GM12878 (cell line): ENCODE results near the gene OR8G5. TPM values are rescaled to one million over a fixed set of nuclear protein-coding genes. Genes with fewer than 3 reads are reported as not detected.

Source experiments
- ATAC-seq: fragments of 200-7000 bp; cut with Tn5 transposase; 3 replicates; pipeline ENCODE4 v1.9.1; 2020; ENCODE audit warnings: mild to moderate bottlenecking, moderate library complexity
- BruUV-seq: library from RNA; stranded (reverse); fragments of 400-500 nt; replicated peaks from 2 replicates; lab custom pipeline; 2021; lab: Mats Ljungman, UMichigan
- CTCF ChIA-PET: fragments of 300-600 bp; sonication (Branson Sonifier 250); formaldehyde crosslinking; extraction: SDS; loops from one replicate; lab custom pipeline; 2021; ENCODE audit warnings: inconsistent platforms; lab: Yijun Ruan, JAX
- POLR2A ChIA-PET: fragments of 350-600 bp; formaldehyde crosslinking; extraction: SDS; loops from one replicate; lab custom pipeline; 2021; ENCODE audit warnings: inconsistent platforms; lab: Charles Lee
- RAD21 ChIA-PET: fragments of 300-600 bp; sonication (Branson Sonifier 250); formaldehyde crosslinking; loops from one replicate; lab custom pipeline; 2023; ENCODE audit warnings: antibody characterized with exemption; ENCODE audit not compliant: unreplicated experiment; lab: Charles Lee
- SMC1A ChIA-PET: fragments of 300-600 bp; sonication (Branson Sonifier 250); formaldehyde crosslinking; loops from one replicate; lab custom pipeline; 2023; ENCODE audit not compliant: unreplicated experiment, uncharacterized antibody; lab: Charles Lee
- DNase-seq: peaks from one replicate; pipeline ENCODE4 v3.0.0-alpha.2; 2011; ENCODE audit warnings: low read depth, low spot score
- FAIRE-seq: peaks from 3 replicates; lab custom pipeline; 2011; peaks lifted over from hg19 to GRCh38; lab: Jason Lieb, UNC
- H2AFZ ChIP-seq: 2 replicates; pipeline ENCODE4 v1.6.0; 2011; ENCODE audit warnings: low read depth, low read length, control low read depth; ENCODE audit not compliant: control insufficient read depth
- H3K27ac ChIP-seq: 2 replicates; pipeline ENCODE4 v1.5.1; 2011; ENCODE audit warnings: control low read depth; ENCODE audit not compliant: control insufficient read depth, insufficient read depth
- H3K27me3 ChIP-seq, 2 experiments: replicated peaks in 1 of 2; 2 replicates each; pipeline versions ENCODE4 v1.6.0 to v1.6.1; 2011; ENCODE audit warnings: low read length in 1 of 2; ENCODE audit not compliant: control insufficient read depth in 2 of 2, insufficient read depth in 2 of 2
- H3K36me3 ChIP-seq, 2 experiments: 2 replicates each; pipeline ENCODE4 v1.5.1; 2011; ENCODE audit warnings: low read length in 1 of 2; ENCODE audit not compliant: control insufficient read depth in 2 of 2, insufficient read depth in 2 of 2
- H3K4me1 ChIP-seq: 2 replicates; pipeline ENCODE4 v1.6.1; 2011; ENCODE audit warnings: mild to moderate bottlenecking, low read length, moderate library complexity, mixed read lengths; ENCODE audit not compliant: control insufficient read depth, insufficient read depth
- H3K4me2 ChIP-seq: 2 replicates; pipeline ENCODE4 v1.6.0; 2011; ENCODE audit warnings: control low read depth; ENCODE audit not compliant: control insufficient read depth, insufficient read depth
- H3K4me3 ChIP-seq: fragments of 200-600 bp; sonication (generic); 2 replicates; pipeline ENCODE4 v1.5.1; 2016
- H3K79me2 ChIP-seq: 2 replicates; pipeline ENCODE4 v1.6.0; 2011; ENCODE audit warnings: low read length; ENCODE audit not compliant: control insufficient read depth, insufficient read depth
- H3K9ac ChIP-seq: 2 replicates; pipeline ENCODE4 v1.8.0; 2011; ENCODE audit warnings: low read length, control low read depth, mixed read lengths; ENCODE audit not compliant: control insufficient read depth, insufficient read depth
- H3K9me3 ChIP-seq: replicated peaks from 3 replicates; pipeline ENCODE4 v1.5.1; 2011; ENCODE audit warnings: mild to moderate bottlenecking, low read length; ENCODE audit not compliant: control insufficient read depth, insufficient read depth
- H4K20me1 ChIP-seq: 2 replicates; pipeline ENCODE4 v1.6.0; 2011; ENCODE audit not compliant: control insufficient read depth, insufficient read depth
- IRF4 ChIP-seq: IDR thresholded peaks from 2 replicates; pipeline ENCODE4 v1.6.1; 2011; ENCODE audit warnings: low read depth, low read length
- KLF5 ChIP-seq: fragments of 450-650 bp; IDR thresholded peaks from 2 replicates; pipeline ENCODE4 v1.6.1; 2014; ENCODE audit warnings: mild to moderate bottlenecking; ENCODE audit not compliant: partially characterized antibody
- NFYB ChIP-seq: IDR thresholded peaks from 2 replicates; pipeline ENCODE4 v1.6.1; 2011; ENCODE audit warnings: low read depth, mild to moderate bottlenecking, low read length, improper control_type of control experiment, moderate library complexity; ENCODE audit not compliant: insufficient read depth
- NRF1 ChIP-seq: conservative IDR thresholded peaks from 2 replicates; pipeline ENCODE4 v1.6.1; 2011; ENCODE audit warnings: mild to moderate bottlenecking, low read depth, low read length, improper control_type of control experiment
- SMAD1 ChIP-seq: fragments of 450-650 bp; IDR thresholded peaks from 2 replicates; pipeline ENCODE4 v1.6.1; 2018; ENCODE audit warnings: mild to moderate bottlenecking, low read depth; ENCODE audit not compliant: partially characterized antibody
- SP1 ChIP-seq: IDR thresholded peaks from one replicate; pipeline ENCODE4 v1.6.1; 2011; ENCODE audit warnings: low read depth, low read length
- SREBF1 ChIP-seq: IDR thresholded peaks from 2 replicates; pipeline ENCODE4 v1.6.1; 2012; ENCODE audit warnings: mild to moderate bottlenecking, low read length
- ZNF687 ChIP-seq: fragments of 450-650 bp; IDR thresholded peaks from 2 replicates; pipeline ENCODE4 v1.6.1; 2017; ENCODE audit warnings: mild to moderate bottlenecking, moderate library complexity
- WGBS: methylation state at CpG from one replicate; pipeline ENCODE4 v1.1.6; 2016; ENCODE audit warnings: low lambda C conversion rate; ENCODE audit not compliant: insufficient replicate concordance, insufficient coverage; ENCODE audit errors: missing lambda C conversion rate; 5-methylcytosine and 5-hydroxymethylcytosine counted together
- in situ Hi-C: fragments of 300-500 bp; cut with MboI; formaldehyde crosslinking; loops from 9 replicates; pipeline ENCODE4 v1.14.3; 2018; ENCODE audit warnings: mixed read lengths
- intact Hi-C: fragments of 100-400 bp; cut with micrococcal nuclease; formaldehyde crosslinking; loops from one replicate; pipeline ENCODE4 v1.14.2; 2022; ENCODE audit not compliant: unreplicated experiment
- polyA plus RNA-seq, 11 experiments: library from polyadenylated mRNA; depleted of rRNA in 4 of 11; unstranded in 6 of 11; stranded (reverse) in 5 of 11; fragments of >200 nt; fragmentation: Nextera tagmentation in 4 of 11; fragmentation: Illumina TruSeq in 1 of 11; extraction: Ambion mirVana in 4 of 11; extraction: Trizol in 1 of 11; gene quantifications; 1 replicate in 1 of 11; 2 replicates in 10 of 11; pipeline versions ENCODE4 v1.2.1 to v1.2.3, GENCODE V29; 2011 to 2016; ENCODE audit warnings: inconsistent platforms in 2 of 11, missing spikeins in 2 of 11, low read depth in 1 of 11
- total RNA-seq, 4 experiments: library from RNA; depleted of rRNA in 3 of 4; stranded (reverse); fragments of >200 nt in 3 of 4; fragmentation: Illumina TruSeq in 1 of 4; extraction: Trizol in 1 of 4; gene quantifications; 2 replicates each; pipeline versions ENCODE4 v1.2.1 to v1.2.3, GENCODE V29; 2013 to 2021
- TF ChIP-seq, protein P1 (sequence below): fragments of 450-650 bp; IDR thresholded peaks from 2 replicates; pipeline ENCODE4 v1.6.1; 2017; ENCODE audit warnings: mild to moderate bottlenecking, low read depth, inconsistent platforms; ENCODE audit not compliant: poor library complexity, severe bottlenecking
- TF ChIP-seq, protein P2 (sequence below): fragments of 450-650 bp; IDR thresholded peaks from 2 replicates; pipeline ENCODE4 v1.6.1; 2018; ENCODE audit warnings: borderline replicate concordance, mild to moderate bottlenecking; ENCODE audit not compliant: partially characterized antibody
- TF ChIP-seq, protein P3 (sequence below): IDR thresholded peaks from 2 replicates; pipeline ENCODE4 v1.6.1; 2011; ENCODE audit warnings: low read depth, mild to moderate bottlenecking, low read length, moderate library complexity, borderline replicate concordance; ENCODE audit errors: extremely low read depth

Gene OR8G5
- total and polyA plus RNA-seq, 10 of the 15 experiments (the other 5 are each of a cell fraction or from before 2014, with no cell fraction given): not detected

- 35% methylated on average over 6 of the region's 6 CpGs for WGBS
- TF ChIP-seq SREBF1: no peak
- TF ChIP-seq, protein P1, sequence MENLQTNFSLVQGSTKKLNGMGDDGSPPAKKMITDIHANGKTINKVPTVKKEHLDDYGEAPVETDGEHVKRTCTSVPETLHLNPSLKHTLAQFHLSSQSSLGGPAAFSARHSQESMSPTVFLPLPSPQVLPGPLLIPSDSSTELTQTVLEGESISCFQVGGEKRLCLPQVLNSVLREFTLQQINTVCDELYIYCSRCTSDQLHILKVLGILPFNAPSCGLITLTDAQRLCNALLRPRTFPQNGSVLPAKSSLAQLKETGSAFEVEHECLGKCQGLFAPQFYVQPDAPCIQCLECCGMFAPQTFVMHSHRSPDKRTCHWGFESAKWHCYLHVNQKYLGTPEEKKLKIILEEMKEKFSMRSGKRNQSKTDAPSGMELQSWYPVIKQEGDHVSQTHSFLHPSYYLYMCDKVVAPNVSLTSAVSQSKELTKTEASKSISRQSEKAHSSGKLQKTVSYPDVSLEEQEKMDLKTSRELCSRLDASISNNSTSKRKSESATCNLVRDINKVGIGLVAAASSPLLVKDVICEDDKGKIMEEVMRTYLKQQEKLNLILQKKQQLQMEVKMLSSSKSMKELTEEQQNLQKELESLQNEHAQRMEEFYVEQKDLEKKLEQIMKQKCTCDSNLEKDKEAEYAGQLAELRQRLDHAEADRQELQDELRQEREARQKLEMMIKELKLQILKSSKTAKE: no peak
- TF ChIP-seq, protein P2, sequence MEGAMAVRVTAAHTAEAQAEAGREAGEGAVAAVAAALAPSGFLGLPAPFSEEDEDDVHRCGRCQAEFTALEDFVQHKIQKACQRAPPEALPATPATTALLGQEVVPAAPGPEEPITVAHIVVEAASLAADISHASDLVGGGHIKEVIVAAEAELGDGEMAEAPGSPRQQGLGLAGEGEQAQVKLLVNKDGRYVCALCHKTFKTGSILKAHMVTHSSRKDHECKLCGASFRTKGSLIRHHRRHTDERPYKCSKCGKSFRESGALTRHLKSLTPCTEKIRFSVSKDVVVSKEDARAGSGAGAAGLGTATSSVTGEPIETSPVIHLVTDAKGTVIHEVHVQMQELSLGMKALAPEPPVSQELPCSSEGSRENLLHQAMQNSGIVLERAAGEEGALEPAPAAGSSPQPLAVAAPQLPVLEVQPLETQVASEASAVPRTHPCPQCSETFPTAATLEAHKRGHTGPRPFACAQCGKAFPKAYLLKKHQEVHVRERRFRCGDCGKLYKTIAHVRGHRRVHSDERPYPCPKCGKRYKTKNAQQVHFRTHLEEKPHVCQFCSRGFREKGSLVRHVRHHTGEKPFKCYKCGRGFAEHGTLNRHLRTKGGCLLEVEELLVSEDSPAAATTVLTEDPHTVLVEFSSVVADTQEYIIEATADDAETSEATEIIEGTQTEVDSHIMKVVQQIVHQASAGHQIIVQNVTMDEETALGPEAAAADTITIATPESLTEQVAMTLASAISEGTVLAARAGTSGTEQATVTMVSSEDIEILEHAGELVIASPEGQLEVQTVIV: no peak
- no peak for TF ChIP-seq ZNF687
- TF ChIP-seq SP1: no peak
- no peak for TF ChIP-seq NRF1
- no peak for TF ChIP-seq IRF4
- no peak for TF ChIP-seq SMAD1
- no peak for TF ChIP-seq KLF5
- no peak for TF ChIP-seq NFYB
- TF ChIP-seq, protein P3, sequence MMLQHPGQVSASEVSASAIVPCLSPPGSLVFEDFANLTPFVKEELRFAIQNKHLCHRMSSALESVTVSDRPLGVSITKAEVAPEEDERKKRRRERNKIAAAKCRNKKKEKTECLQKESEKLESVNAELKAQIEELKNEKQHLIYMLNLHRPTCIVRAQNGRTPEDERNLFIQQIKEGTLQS: no peak
- TF ChIP-seq, all 136 proteins: peak for 0
- ATAC-seq (no peak), DNase-seq (no peak), FAIRE-seq (no peak)
- ChIA-PET SMC1A (no interaction called here), RAD21 (no interaction called here), CTCF (no interaction called here), POLR2A (no interaction called here)
- H3K36me3 ChIP-seq: no peaks in the 10 kb centered on the region
- no peak overlapping the region for H3K27ac ChIP-seq
- intact Hi-C loops: no loop called here
- no peak overlapping the region for H3K4me3 ChIP-seq
- no peaks in the 10 kb centered on the region for H3K4me1 ChIP-seq
- H3K4me2 ChIP-seq: no peak overlapping the region
- H3K79me2 ChIP-seq: no peaks in the 10 kb centered on the region
- H2AFZ ChIP-seq: no peak overlapping the region
- H3K9ac ChIP-seq: no peak overlapping the region
- no TSS peak for BruUV-seq
- H4K20me1 ChIP-seq: no peaks in the 10 kb centered on the region
- H3K27me3 ChIP-seq: no peaks in the 10 kb centered on the region; a peak in 1 of 4 replicates
- no peaks in the 10 kb centered on the region for H3K9me3 ChIP-seq
- in situ Hi-C loops: no loop called here
Observed at GRCh38 chr11:124209824-124210357, 46.3 kb upstream of the OR8G5 start.
